HG02885 (cell line): Measurements from ENCODE around the gene TEX53.

Experiments
- ATAC-seq: cut with Tn5 transposase; IDR thresholded peaks from one replicate; pipeline ENCODE4 v1.9.1; 2021; ENCODE audit warnings: mild to moderate bottlenecking; ENCODE audit not compliant: unreplicated experiment, poor library complexity

The TEX53 gene

GRCh38 chr9:114681594-114682332 is 24.2 kb upstream of the TEX53 start, which contains the start of gene TEX48:
Gene TEX48 (minus strand): TSS chr9:114682192. CDS start chr9:114671723, 10,469 bp downstream.
- ATAC-seq, result peak; percentile 86

GRCh38 chr9:114680259-114681001 is 22.8 kb upstream of the TEX53 start:
- no peak for ATAC-seq

- no peak for ATAC-seq
Measured at GRCh38 chr9:114678795-114679194, 21.2 kb upstream of the TEX53 start.

- ATAC-seq, result no peak
Measured at GRCh38 chr9:114678130-114678529, 20.5 kb upstream of the TEX53 start.

DNA sequence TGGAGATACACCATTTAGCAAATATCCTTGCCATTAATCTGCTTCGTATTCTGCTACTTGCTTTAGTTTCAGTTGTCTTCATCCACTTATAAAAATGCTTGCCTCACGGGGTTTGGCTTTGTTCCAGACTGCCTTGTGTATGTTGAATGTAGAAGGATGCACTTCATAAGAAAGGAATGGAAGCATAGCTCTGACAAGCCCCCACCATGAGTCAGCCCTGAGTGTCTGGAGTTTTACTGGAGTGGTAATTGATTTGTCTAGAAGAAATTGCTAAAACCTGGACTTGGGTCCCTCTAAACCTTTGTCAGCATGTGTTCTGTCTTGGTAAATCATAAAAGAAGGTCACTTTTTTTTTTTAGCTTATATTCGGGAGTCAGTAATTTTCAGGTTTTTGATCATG is 19.8 kb upstream of the TEX53 start:
- no peak for ATAC-seq

GRCh38 chr9:114676901-114677300 is 19.3 kb upstream of the TEX53 start:
- ATAC-seq, result no peak

DNA sequence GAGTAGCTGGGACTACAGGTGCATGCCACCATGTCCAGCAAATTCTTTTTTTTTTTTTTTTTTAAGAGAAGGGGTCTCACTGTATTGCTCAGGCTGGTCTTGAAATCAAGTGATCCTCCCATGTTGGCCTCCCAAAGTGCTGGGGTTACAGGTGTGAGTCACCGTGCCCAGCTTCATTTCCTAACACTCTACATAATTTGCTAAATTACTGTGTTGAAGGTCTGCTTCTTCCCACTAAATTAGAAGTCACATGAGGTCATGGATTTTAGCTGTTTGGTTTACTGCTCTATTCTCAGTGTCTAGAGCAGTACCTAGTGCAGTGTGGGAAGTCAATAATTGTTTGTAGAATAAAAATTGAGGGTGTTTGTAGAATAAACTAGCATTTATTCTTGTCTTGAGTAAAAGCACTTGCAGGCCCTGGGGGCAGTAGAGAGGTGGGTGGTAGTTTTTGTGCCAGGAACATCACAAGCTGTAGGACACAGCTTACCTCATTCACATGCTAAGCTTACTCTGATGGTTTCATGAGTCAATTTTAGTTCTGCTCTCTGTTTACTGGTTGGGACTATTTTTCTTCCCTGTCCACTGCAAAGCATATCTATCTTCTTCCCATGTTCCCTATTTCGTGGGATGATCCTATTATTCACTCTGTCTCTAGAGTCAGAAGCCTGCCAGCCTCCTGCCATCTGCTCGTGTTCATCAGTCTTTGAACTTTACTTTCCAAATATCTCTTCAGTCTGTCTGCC is 17.4 kb upstream of the TEX53 start:
- no peak for ATAC-seq

- ATAC-seq, result no peak
Measured at GRCh38 chr9:114674076-114674797, 16.6 kb upstream of the TEX53 start.

GRCh38 chr9:114671605-114672004 is 14.0 kb upstream of the TEX53 start:
- ATAC-seq, result no peak

GRCh38 chr9:114669961-114670360 is 12.4 kb upstream of the TEX53 start:
- no peak for ATAC-seq

- no peak for ATAC-seq
Measured at GRCh38 chr9:114668146-114668545, 10.5 kb upstream of the TEX53 start.

DNA sequence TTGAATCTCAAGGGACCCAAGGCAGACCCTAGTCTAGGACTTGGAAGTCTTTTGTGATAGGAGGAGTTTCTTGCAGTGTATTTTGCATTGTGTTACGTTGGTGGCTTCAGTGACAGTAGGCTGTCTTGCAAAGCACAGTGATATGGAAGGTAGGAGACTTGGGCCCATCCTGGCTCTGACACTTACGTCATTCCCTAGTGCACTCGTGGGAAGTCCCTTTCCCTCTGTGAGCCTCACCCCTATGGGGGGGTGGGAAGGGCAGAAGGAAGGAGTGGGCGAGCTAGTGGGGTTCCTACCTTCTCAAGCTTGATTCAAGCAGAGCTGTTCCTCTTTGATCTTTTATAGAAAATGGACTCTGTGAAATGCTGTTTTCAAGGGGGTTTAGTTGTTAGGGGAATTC is 9.2 kb upstream of the TEX53 start:
- ATAC-seq, result peak; percentile 41

- ATAC-seq, result no peak
Measured at GRCh38 chr9:114666401-114666800, 8.8 kb upstream of the TEX53 start.

DNA sequence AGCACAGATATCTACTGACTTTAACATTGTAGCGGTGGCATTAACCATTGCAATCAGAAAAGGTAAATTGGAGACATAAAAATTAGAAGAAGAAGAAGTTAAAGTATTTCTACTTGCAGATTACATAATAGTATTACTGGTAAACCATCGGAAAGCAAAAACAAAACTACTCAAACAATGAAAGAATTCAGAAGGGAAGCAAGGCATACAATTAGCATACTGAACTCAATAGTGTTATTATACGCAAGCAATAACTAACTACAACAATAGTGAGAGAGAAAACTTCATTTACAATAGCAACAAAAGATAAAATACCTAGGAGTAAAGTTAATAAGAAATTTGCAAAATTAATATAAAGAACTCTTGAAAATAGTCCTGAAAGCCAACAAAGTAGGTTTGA is 6.6 kb upstream of the TEX53 start:
- ATAC-seq, result no peak

DNA sequence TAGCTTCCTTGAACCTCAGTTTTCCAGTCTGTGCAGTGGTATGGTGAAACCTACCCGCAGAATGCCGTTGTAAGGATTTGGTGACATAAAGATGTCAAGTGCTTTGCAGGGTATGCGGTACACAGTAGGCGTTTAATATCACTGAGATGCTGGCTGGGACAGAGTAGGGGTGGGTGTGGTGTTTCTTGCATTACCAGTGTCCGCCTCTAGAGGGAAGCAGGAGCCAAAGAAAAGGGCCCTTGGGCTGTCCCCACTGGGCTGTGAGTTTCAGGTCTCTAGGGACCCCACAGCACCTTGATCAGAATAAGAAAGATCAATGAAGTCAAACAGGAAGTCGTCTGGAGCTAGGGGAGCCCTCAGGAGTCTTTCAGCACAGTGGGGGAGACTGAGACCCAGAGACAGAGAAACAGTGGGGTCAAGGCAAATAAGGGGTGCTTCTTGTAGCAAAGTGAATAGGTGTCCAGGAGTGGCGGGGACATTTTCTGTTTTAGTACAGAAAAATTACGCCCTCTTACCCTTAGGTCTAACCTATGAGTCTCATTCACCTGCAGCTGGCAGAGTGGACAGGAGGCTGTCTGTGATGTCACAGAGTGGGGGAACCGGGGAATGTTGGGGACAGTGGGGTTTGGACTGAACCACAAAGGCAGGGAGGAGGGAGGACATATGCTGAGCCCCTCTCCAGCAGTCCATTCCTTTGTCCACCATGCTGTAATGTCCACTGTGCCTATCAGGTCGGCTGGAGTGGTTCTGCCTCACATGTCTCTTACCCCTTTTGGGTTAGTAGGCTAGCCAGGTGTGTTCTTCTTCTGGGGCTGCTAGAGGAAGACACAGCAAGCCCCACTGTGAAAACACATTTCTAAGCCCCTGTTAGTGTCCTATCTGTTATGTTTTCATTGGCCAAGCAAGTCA is 4.7 kb upstream of the TEX53 start:
- ATAC-seq, result peak; percentile 69

DNA sequence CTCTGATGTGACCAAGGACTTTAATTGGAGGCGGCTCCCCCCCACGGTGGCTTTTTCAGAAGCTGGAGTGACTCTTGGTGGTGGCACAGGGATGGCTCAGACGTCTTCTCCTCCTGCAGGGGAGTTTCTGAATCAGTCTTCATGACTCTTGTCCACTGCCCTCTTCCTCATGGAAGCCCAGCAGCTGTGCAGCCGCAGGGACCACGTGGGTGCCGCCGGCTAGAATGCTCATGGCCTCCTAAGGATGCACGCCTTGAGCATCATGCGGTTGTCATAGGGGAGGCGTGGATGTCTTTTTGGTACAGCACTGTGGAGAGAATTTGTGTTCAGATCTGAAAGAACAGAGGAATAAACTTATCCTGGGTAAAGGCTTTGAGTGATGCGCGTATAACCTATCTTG is 1.3 kb downstream of the TEX53 start:
- no peak for ATAC-seq

DNA sequence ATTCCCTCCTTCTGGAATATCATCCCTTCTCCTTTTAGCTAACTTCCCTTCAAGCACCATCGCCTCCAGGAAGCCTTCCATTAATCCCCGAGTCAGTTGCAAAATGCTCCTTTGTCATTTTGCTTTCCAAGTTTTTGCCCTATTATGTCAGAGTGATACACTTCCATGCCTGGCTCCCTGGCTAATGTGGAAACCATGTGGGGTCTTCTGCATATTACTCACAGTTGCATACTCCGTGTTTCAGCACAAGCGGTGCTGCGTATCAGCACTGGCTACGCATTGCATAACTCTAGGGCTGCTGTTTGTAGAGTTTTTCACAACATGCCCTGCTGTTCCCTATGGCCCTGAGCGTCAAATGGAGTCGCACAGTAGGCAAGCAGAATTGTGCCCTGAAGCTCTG is 1.9 kb downstream of the TEX53 start:
- no peak for ATAC-seq

- ATAC-seq, result peak; percentile 71
Measured at GRCh38 chr9:114653556-114654159, 3.9 kb downstream of the TEX53 start.
